GM12865 (cell line): ENCODE data around the gene ONECUT2.
A peak's percentile ranks its signal among the peaks of the same experiment; 100 is the strongest.

Experiments
- DNase-seq: peaks from one replicate; pipeline ENCODE4 v3.0.0; 2010; ENCODE audit warnings: low read depth
- H3K4me3 ChIP-seq: 2 replicates; pipeline ENCODE4 v1.5.1; 2011; ENCODE audit warnings: mild to moderate bottlenecking, low read depth, low read length, control low read depth
- CTCF ChIP-seq: IDR thresholded peaks from 2 replicates; pipeline ENCODE4 v1.5.1; 2011; ENCODE audit warnings: low read length, control low read depth, low read depth, inconsistent platforms; ENCODE audit not compliant: insufficient read depth; ENCODE audit errors: missing control alignments

ONECUT2 gene

GRCh38 chr18:57427429-57428201 lies 7.6 kb upstream of the ONECUT2 start:
- no peak for TF ChIP-seq CTCF
- no peak for DNase-seq
- no peak overlapping the region for H3K4me3 ChIP-seq

DNA sequence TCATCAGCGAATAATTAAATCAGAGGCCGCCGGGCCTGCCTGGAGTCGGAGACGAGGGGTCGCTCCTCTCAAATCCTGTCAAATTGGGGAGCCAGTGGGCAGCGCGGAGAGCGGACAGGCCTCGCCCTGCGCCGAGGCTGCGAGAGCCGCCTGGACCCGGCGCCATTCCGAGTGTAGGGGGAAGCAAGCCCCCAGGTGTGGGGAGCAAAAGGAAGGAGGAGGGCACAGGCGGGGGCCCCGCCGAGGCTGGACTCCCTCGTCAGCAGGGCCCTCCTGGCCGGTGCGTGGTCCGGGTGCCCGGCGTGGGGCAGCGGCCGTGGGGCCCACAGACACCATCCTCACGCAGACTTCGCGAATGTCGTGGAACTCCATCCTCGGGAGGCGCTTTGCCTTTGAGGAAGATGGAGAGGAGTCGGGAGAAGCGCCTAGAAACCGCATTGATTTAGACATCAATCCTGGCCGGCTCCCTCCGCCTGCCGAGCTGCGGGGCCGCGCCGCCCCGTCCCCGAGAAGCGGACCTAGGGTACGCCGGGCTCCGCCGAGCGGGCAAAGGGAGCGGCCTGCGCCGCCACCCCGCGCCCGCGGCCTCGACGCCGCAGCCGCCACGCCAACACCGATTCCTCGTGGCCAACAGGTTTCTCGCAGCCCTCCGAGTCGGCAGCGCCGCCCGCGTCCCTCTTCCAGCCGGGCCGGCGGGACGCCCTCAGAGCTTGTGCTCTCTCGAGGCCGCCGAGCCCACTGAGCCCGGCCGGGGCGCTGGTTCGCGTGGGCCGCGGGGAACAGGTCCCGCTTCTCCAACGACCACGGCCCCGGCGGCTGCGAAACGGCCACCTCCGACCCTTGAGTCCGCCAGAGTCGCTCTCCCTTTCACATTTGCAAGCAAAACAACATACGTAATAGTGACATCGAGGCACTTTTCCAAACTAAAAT lies 6.7 kb upstream of the ONECUT2 start:
- DNase-seq, result no peak
- no peak for TF ChIP-seq CTCF
- no peak overlapping the region for H3K4me3 ChIP-seq

DNA sequence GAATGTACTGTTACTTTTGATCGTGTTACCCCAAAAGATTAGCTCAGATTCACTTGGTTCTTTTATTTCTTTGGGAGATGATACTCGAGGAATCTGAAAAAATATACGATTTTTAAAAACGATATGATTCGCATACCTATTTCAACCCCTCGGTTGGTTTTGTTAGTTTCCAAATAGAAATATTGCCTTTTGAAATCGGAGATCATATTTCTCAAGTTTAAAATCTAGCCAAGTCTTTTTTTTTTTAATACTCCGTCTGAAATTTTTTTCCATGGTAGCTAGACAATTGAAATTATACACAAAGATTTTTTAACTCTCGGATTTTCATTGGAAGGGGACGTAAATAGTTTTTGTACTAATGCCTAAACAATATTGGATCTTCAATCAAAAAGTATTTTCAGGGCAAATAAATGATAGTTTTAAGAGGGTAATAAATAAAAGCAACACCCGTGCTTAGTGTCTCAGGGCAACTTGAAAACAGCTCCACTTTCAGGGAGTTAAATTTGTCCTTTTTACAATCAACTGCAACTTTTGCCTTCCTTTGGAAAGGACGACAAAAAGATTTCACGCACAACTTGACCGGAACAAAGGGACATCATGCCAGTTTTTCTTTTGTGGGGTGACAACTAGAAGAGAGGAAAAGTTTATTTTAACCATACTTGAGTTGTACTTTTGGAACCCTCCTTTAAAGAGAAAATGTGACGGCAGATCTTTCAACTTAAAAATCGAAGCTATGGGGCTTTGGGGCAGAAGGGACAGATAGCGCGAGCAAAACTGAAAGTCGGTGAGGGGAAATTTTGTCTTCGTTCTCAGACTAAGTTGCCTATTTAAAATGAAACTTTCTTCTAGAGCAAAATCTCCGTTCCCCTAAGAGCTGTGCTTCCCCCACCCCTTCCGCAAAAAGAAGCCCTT lies 5.8 kb upstream of the ONECUT2 start:
- TF ChIP-seq CTCF, result no peak
- H3K4me3 ChIP-seq, result no peak overlapping the region
- peak; percentile 52 for DNase-seq

- no peak for TF ChIP-seq CTCF
- DNase-seq, result no peak
- H3K4me3 ChIP-seq, result no peak overlapping the region
Observed at GRCh38 chr18:57430079-57431001, 4.8 kb upstream of the ONECUT2 start.

DNA sequence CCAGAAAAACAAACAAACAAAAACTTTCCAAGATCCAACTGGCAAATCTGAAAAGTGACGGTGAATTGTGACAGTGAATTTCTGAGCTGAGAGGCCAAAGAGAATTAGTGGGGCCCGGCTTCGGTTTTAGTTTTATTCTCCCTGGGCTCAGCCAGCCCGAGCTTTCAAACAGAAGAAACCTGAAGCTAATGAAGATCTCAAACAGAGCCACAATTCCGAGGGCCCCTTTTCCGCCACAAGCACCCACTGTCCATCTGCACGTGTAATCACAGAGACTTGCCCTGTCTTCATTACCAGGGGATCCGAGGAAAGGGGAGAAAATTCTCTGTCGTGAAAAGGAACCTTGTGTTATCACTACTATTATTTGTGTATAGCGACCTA lies 4.2 kb upstream of the ONECUT2 start:
- no peak overlapping the region for H3K4me3 ChIP-seq
- DNase-seq, result no peak
- TF ChIP-seq CTCF, result no peak
